Measurements from ENCODE around the gene ZNF594. TPM values are rescaled to one million over a fixed set of nuclear protein-coding genes. Genes with fewer than 3 reads are reported as not detected.
"Not testable (repeated sequence)": the region's sequence is repeated elsewhere in the genome, so short reads cannot be mapped to it uniquely, and the experiment has no call there.

Gene ZNF594
- total RNA-seq, 2 experiments from 2014 or later: 17.2 to 17.5 TPM

- Mint-ChIP-seq H3K4me3 (no peak overlapping the region), H3K27me3 (no peaks in the 10 kb centered on the region), H3K4me1 (no peaks in the 10 kb centered on the region), H3K9me3 (peaks cover 40% of the 10 kb centered on the region), H3K36me3 (peaks cover 63% of the 10 kb centered on the region), H3K27ac (peak overlapping the region; percentile 21)
- POLR2A ChIA-PET: interaction anchor here (0.6 to 2.9 kb wide), 2 partner anchors 9 to 43 kb away, joined by 3 to 8 read pairs; partner anchors contain the start of gene ZNF594
- ATAC-seq (ENCODE audit: low read depth) (no peak), DNase-seq (no peak)
These were observed 8.9 kb downstream of the ZNF594 start for GRCh38 chr17:5182597-5183409.

GRCh38 chr17:5181509-5182305 is 10.0 kb downstream of the ZNF594 start:
- H3K27ac Mint-ChIP-seq: no peak overlapping the region
- no peak overlapping the region for H3K4me3 Mint-ChIP-seq
- H3K9me3 Mint-ChIP-seq: peaks cover 34% of the 10 kb centered on the region
- no peak for DNase-seq
- H3K36me3 Mint-ChIP-seq: peaks cover 59% of the 10 kb centered on the region
- POLR2A ChIA-PET: interaction anchor here (2.9 kb wide), 1 partner anchor 10 kb away, joined by 8 read pairs; the partner anchor contains the start of gene ZNF594
- H3K27me3 Mint-ChIP-seq: no peaks in the 10 kb centered on the region
- ATAC-seq (ENCODE audit: low read depth): no peak
- H3K4me1 Mint-ChIP-seq: no peaks in the 10 kb centered on the region

DNA sequence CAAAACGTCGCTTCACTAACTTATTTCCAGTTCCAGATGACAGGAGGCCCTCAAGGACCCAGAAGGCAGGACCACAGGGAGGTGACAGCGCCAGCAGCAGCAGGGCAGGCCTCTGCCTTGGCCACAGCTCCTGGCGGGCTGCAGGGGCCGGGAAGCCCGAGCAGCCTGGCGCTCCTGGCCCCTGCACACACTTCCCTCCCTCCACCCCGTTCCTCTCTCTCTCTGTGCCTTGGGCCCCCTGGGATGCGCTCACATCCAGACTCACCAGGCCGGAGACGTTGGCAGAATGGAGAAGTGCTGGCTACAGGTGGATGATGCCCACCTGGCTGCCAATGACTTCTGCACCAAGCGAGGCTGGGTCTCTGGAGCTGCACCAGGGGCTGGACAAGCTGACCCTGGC is 12.7 kb downstream of the ZNF594 start:
- Mint-ChIP-seq H3K27ac (no peak overlapping the region), H3K27me3 (no peaks in the 10 kb centered on the region), H3K9me3 (peaks cover 23% of the 10 kb centered on the region), H3K4me1 (no peaks in the 10 kb centered on the region), H3K36me3 (peaks cover 53% of the 10 kb centered on the region), H3K4me3 (no peak overlapping the region)
- no peak for ATAC-seq (ENCODE audit: low read depth)
- POLR2A ChIA-PET: no interaction called here
- no peak for DNase-seq

DNA sequence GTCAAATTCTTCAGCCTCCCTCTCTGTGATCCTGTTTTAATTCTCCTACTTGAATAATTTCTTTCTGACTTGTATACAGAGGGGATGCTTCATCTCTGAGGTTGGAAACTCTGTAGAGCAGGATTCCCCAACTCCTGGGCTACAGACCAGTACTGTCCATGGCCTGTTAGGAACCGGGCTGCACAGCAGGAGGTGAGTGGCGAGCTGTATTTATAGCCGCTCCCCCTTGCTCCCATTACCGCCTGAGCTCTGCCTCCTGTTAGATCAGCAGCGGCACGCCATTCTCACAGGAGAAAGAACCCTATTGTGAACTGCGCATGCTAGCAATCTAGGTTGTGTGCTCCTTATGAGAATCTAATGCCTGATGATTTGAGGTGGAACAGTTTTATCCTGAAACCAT is 16.6 kb downstream of the ZNF594 start:
- DNase-seq; H3K27ac Mint-ChIP-seq; H3K4me3 Mint-ChIP-seq; H3K27me3 Mint-ChIP-seq; ATAC-seq (ENCODE audit: low read depth); H3K4me1 Mint-ChIP-seq; POLR2A ChIA-PET: not testable (repeated sequence)
- H3K9me3 Mint-ChIP-seq: peaks cover 12% of the 10 kb centered on the region
- H3K36me3 Mint-ChIP-seq: peaks cover 35% of the 10 kb centered on the region

- H3K9me3 Mint-ChIP-seq; H3K4me1 Mint-ChIP-seq; ATAC-seq (ENCODE audit: low read depth); H3K36me3 Mint-ChIP-seq; DNase-seq; H3K27ac Mint-ChIP-seq; H3K4me3 Mint-ChIP-seq; POLR2A ChIA-PET: not testable (repeated sequence)
- peaks cover 16% of the 10 kb centered on the region for H3K27me3 Mint-ChIP-seq
These were observed 25.7 kb downstream of the ZNF594 start for GRCh38 chr17:5165791-5166564.

- Mint-ChIP-seq H3K4me3 (no peak overlapping the region), H3K4me1 (no peaks in the 10 kb centered on the region), H3K9me3 (peaks cover 6% of the 10 kb centered on the region), H3K27me3 (peaks cover 20% of the 10 kb centered on the region), H3K27ac (no peak overlapping the region), H3K36me3 (no peaks in the 10 kb centered on the region)
- POLR2A ChIA-PET: no interaction called here
- no peak for DNase-seq
- ATAC-seq (ENCODE audit: low read depth): no peak
These were observed 27.2 kb downstream of the ZNF594 start for GRCh38 chr17:5164436-5164835.

DNA sequence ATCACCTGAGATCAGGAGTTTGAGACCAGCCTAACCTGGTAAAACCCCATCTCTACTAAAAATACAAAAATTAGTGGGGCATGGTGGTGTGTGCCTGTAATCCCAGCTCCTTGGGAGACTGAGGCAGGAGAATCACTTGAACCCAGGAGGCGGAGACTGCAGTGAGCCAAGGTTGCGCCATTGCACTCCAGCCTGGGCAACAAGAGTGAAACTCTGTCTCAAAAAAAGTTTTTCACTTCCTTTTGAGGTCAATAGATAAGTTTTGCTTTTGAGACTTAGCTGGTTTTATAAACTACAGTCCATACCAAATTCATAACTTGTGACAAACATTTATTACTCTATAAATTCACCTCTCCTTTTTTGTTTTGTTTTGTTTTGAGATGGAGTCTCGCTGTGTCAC is 29.9 kb downstream of the ZNF594 start:
- DNase-seq; POLR2A ChIA-PET; H3K4me1 Mint-ChIP-seq; H3K27ac Mint-ChIP-seq; H3K9me3 Mint-ChIP-seq; H3K36me3 Mint-ChIP-seq; H3K4me3 Mint-ChIP-seq; ATAC-seq (ENCODE audit: low read depth): not testable (repeated sequence)
- peaks cover 40% of the 10 kb centered on the region for H3K27me3 Mint-ChIP-seq

GRCh38 chr17:5160702-5161101 is 31.0 kb downstream of the ZNF594 start:
- H3K9me3 Mint-ChIP-seq; H3K36me3 Mint-ChIP-seq; H3K4me1 Mint-ChIP-seq; ATAC-seq (ENCODE audit: low read depth); H3K4me3 Mint-ChIP-seq; POLR2A ChIA-PET; H3K27ac Mint-ChIP-seq; DNase-seq: not testable (repeated sequence)
- peaks cover 44% of the 10 kb centered on the region for H3K27me3 Mint-ChIP-seq

DNA sequence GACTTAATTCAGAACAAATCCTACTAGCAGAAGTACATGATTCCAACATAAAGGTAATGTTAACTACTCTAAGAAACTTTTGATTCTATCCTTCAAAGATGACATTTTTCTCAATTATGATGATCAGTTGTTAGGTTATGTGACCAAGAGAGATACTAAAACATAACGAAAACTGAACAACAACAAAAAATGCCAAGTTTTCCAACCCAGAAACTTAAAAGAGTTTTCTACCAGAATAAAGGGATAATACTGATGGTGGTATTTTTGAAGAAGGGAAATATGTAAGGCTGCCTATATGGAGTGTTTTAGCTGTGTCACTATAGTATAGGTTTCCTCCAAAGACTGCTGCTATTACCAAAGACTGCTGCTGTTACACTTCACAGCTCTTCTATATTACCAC is 45.5 kb downstream of the ZNF594 start:
- H3K27me3 Mint-ChIP-seq: peaks cover 24% of the 10 kb centered on the region
- ATAC-seq (ENCODE audit: low read depth); H3K4me3 Mint-ChIP-seq; H3K27ac Mint-ChIP-seq; DNase-seq; H3K36me3 Mint-ChIP-seq; H3K9me3 Mint-ChIP-seq; H3K4me1 Mint-ChIP-seq; POLR2A ChIA-PET: not testable (repeated sequence)

GRCh38 chr17:5142877-5143276 is 48.8 kb downstream of the ZNF594 start:
- H3K27ac Mint-ChIP-seq; DNase-seq; H3K4me3 Mint-ChIP-seq; H3K4me1 Mint-ChIP-seq; ATAC-seq (ENCODE audit: low read depth); H3K36me3 Mint-ChIP-seq; POLR2A ChIA-PET; H3K9me3 Mint-ChIP-seq: not testable (repeated sequence)
- H3K27me3 Mint-ChIP-seq: peaks cover 24% of the 10 kb centered on the region

DNA sequence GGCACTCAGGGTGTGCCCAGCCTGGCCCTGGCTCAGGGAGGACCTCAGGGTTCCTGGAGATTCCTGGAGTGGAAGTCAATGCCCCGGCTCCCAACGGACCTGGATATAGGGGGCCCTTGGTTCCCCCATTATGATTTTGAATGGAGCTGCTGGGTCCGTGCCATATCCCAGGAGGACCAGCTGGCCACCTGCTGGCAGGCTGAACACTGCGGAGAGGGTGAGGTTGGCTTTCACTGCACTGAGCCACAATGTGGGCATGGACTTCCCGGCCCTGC is 52.3 kb downstream of the ZNF594 start:
- no peak for DNase-seq
- no peak overlapping the region for H3K27ac Mint-ChIP-seq
- no peaks in the 10 kb centered on the region for H3K9me3 Mint-ChIP-seq
- H3K36me3 Mint-ChIP-seq: no peaks in the 10 kb centered on the region
- POLR2A ChIA-PET: no interaction called here
- peaks cover 8% of the 10 kb centered on the region for H3K27me3 Mint-ChIP-seq
- no peak overlapping the region for H3K4me3 Mint-ChIP-seq
- H3K4me1 Mint-ChIP-seq: no peaks in the 10 kb centered on the region
- ATAC-seq (ENCODE audit: low read depth): no peak

- H3K36me3 Mint-ChIP-seq: no peaks in the 10 kb centered on the region
- DNase-seq: no peak
- H3K4me1 Mint-ChIP-seq: no peaks in the 10 kb centered on the region
- no peak overlapping the region for H3K4me3 Mint-ChIP-seq
- peaks cover 8% of the 10 kb centered on the region for H3K27me3 Mint-ChIP-seq
- ATAC-seq (ENCODE audit: low read depth): no peak
- POLR2A ChIA-PET: no interaction called here
- H3K9me3 Mint-ChIP-seq: no peaks in the 10 kb centered on the region
- no peak overlapping the region for H3K27ac Mint-ChIP-seq
These were observed 52.8 kb downstream of the ZNF594 start for GRCh38 chr17:5138616-5139457.

DNA sequence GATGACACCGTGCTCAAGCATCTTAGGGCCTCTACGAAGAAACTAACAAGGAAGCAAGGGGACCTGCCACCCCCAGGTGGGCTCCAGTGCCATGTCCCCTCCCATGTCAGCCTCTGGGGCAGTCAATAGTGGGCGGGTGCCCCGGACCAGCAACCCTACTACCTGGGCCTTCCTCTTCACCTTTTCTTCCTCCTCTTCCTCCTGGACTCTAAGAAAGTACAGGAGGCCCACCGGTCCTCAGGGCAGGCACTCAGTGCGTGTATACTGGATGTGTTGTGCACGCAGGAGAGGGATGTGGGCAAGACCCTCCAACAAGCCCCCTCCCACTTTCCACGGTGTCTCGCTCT is 53.5 kb downstream of the ZNF594 start:
- DNase-seq; H3K9me3 Mint-ChIP-seq; POLR2A ChIA-PET; ATAC-seq (ENCODE audit: low read depth); H3K27ac Mint-ChIP-seq; H3K4me1 Mint-ChIP-seq; H3K4me3 Mint-ChIP-seq; H3K27me3 Mint-ChIP-seq; H3K36me3 Mint-ChIP-seq: not testable (repeated sequence)

Measured in activated naive CD8-positive, alpha-beta T cell treated with anti-CD3 and anti-CD28 coated beads, Interleukin-2, amount 10 ng/mL, durations not matched to agents 7 days and 5 days (primary cell).